Right lobe of liver (tissue), 6 donors: ENCODE results near the gene OXTR. TPM values are rescaled to one million over a fixed set of nuclear protein-coding genes. Genes with fewer than 3 reads are reported as not detected.

Source experiments
- ATAC-seq, 4 donors: fragments of 200-7000 bp; cut with Tn5 transposase; one replicate each; pipeline ENCODE4 v1.9.1; 2020; ENCODE audit warnings: mild to moderate bottlenecking in 4 of 4, moderate library complexity in 4 of 4
- DNase-seq, 3 donors: peaks; one replicate each; pipeline ENCODE4 v3.0.0-alpha.2; 2020
- H3K27ac ChIP-seq, 3 donors: fragments of 200-600 bp; one replicate each; pipeline ENCODE4 v1.8.0; 2022
- H3K27me3 ChIP-seq, 2 donors: fragments of 200-600 bp; one replicate each; pipeline ENCODE4 v1.8.0; 2022
- H3K36me3 ChIP-seq, 4 donors: fragments of 200-600 bp; sonication (generic) in 1 of 4; one replicate each; pipeline versions ENCODE4 v1.5.1 to v1.8.0; 2017 to 2022; ENCODE audit warnings: control low read depth in 1 of 4
- H3K4me1 ChIP-seq, 4 donors: fragments of 200-600 bp; sonication (generic) in 1 of 4; one replicate each; pipeline versions ENCODE4 v1.5.1 to v1.8.0; 2017 to 2022; ENCODE audit warnings: control low read depth in 1 of 4
- H3K4me3 ChIP-seq, 3 donors: fragments of 200-600 bp; one replicate each; pipeline ENCODE4 v1.8.0; 2022
- H3K9me3 ChIP-seq, 4 donors: fragments of 200-600 bp; sonication (generic) in 1 of 4; one replicate each; pipeline versions ENCODE4 v1.5.1 to v1.8.0; 2017 to 2022; ENCODE audit warnings: control low read depth in 1 of 4
- POLR2A ChIP-seq: fragments of 450-650 bp; IDR thresholded peaks from one replicate; pipeline ENCODE4 v1.6.1; 2017; ENCODE audit warnings: antibody characterized with exemption, mild to moderate bottlenecking
- WGBS: methylation state at CpG from one replicate; pipeline ENCODE4 v1.1.6; 2018; ENCODE audit warnings: low coverage, low lambda C conversion rate; ENCODE audit not compliant: insufficient coverage; ENCODE audit errors: missing lambda C conversion rate; 5-methylcytosine and 5-hydroxymethylcytosine counted together
- intact Hi-C, 2 donors: fragments of 100-400 bp; cut with DNase I; formaldehyde crosslinking; loops; one replicate each; pipeline versions ENCODE4 v1.11.2 to v1.14.1; 2022
- total RNA-seq, 6 experiments: library from RNA; depleted of rRNA in 2 of 6; stranded (reverse); fragments of >200 nt in 2 of 6; fragmentation: NEBNext Ultra II Directional in 3 of 6; extraction: Animal tissue kit (Norgen Biotek cat#: 25700) in 3 of 6; gene quantifications; one replicate each; pipeline versions ENCODE4 v1.1.0 to v1.2.4, GENCODE V29; 2016 to 2023
- TF ChIP-seq, protein P1 (sequence below), 4 donors: fragments of 200-600 bp in 3 of 4; fragments of 450-650 bp in 1 of 4; IDR thresholded peaks; one replicate each; pipeline versions ENCODE4 v1.5.1 to v1.8.0; 2016 to 2022; ENCODE audit warnings: antibody characterized with exemption in 4 of 4, mild to moderate bottlenecking in 2 of 4
- donor health status: DM: no; HTN: yes; CAD: no.
- donor health status: DM: no; HTN: no; CAD: no.
- donor health status: DM: no; HTN: no; CAD: no.
- donor health status: DM: no; HTN: yes; CAD: no.
- donor health status: DM: no; HTN: yes; CAD: no.

The OXTR gene
- total RNA-seq, 6 experiments from 2014 or later, result 0.04 to 0.31 (median 0.20) TPM

DNA sequence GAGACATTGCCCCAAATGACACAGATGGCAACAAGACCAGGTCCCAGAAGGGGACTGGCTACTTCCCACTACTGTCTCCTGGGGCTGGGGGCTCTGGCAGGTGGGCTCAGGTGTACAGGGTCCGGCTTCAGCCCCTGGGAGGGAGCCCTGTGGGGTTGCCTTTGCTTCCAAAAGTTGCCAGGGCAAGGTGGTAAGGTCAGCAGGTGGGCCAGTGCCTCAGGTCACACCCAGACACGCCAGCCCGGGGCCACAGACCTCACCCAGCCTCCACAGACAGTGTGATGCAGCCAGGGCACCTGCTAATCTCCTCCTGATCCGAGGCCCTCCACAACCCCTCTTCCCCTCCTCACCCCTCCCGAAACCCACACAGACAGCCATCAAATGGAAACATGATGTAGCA is 7.5 kb downstream of the OXTR start:
- no peaks in the 10 kb centered on the region for H3K9me3 ChIP-seq
- TF ChIP-seq, protein P1, sequence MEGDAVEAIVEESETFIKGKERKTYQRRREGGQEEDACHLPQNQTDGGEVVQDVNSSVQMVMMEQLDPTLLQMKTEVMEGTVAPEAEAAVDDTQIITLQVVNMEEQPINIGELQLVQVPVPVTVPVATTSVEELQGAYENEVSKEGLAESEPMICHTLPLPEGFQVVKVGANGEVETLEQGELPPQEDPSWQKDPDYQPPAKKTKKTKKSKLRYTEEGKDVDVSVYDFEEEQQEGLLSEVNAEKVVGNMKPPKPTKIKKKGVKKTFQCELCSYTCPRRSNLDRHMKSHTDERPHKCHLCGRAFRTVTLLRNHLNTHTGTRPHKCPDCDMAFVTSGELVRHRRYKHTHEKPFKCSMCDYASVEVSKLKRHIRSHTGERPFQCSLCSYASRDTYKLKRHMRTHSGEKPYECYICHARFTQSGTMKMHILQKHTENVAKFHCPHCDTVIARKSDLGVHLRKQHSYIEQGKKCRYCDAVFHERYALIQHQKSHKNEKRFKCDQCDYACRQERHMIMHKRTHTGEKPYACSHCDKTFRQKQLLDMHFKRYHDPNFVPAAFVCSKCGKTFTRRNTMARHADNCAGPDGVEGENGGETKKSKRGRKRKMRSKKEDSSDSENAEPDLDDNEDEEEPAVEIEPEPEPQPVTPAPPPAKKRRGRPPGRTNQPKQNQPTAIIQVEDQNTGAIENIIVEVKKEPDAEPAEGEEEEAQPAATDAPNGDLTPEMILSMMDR (IDR thresholded peaks at IDR 0.05), result no peak
- no peak for TF ChIP-seq POLR2A
- no peak for ATAC-seq
- H3K4me3 ChIP-seq, result no peak overlapping the region
- intact Hi-C loops, result loop anchor here in 1 of 2 donors (10.0 kb wide), 1 partner anchor 193 kb away; no protein-coding TSS in a partner anchor
- no peaks in the 10 kb centered on the region for H3K4me1 ChIP-seq
- WGBS, result no CpG with 5 or more reads among the region's 5 CpGs
- H3K27ac ChIP-seq, result no peak overlapping the region
- H3K27me3 ChIP-seq, result no peaks in the 10 kb centered on the region
- no peaks in the 10 kb centered on the region for H3K36me3 ChIP-seq
- no peak for DNase-seq

DNA sequence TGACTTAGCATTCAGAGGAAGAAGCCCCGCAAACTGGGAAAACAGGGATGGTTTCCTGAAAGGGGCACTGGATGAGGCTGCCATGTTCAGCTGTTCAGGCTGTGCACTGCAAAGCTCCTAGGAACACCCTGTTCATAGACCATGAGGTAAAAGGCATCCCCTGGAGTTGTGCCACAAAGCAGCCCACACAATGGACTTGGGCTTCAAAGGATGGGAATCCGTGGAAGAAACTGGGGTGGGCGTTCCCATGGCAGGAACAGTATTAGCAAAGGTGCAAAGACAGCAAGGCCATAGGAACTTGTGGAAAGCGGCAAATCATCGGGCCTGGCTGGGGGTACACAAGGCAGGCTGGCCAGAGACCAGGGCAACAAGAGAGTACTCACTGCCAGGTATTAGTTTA is 8.9 kb downstream of the OXTR start:
- ATAC-seq, result no peak
- intact Hi-C loops, result loop anchor here in 1 of 2 donors (10.0 kb wide), 1 partner anchor 194 kb away; no protein-coding TSS in a partner anchor
- Histone ChIP-seq H3K4me1 (no peaks in the 10 kb centered on the region), H3K9me3 (no peaks in the 10 kb centered on the region), H3K4me3 (no peak overlapping the region), H3K27me3 (no peaks in the 10 kb centered on the region), H3K27ac (no peak overlapping the region), H3K36me3 (no peaks in the 10 kb centered on the region)
- WGBS, result 80% methylated on average over 4 of the region's 5 CpGs
- TF ChIP-seq, protein P1 (IDR thresholded peaks at IDR 0.05), result no peak
- no peak for TF ChIP-seq POLR2A
- no peak for DNase-seq

- no peak for DNase-seq
- no CpG with 5 or more reads among the region's 5 CpGs for WGBS
- H3K4me1 ChIP-seq, result no peaks in the 10 kb centered on the region
- no peak for ATAC-seq
- no peak overlapping the region for H3K27ac ChIP-seq
- no peaks in the 10 kb centered on the region for H3K36me3 ChIP-seq
- TF ChIP-seq, protein P1 (IDR thresholded peaks at IDR 0.05), result no peak
- TF ChIP-seq POLR2A, result no peak
- no peak overlapping the region for H3K4me3 ChIP-seq
- no peaks in the 10 kb centered on the region for H3K9me3 ChIP-seq
- intact Hi-C loops, result loop anchor here in 1 of 2 donors (10.0 kb wide), 1 partner anchor 195 kb away; no protein-coding TSS in a partner anchor
- no peaks in the 10 kb centered on the region for H3K27me3 ChIP-seq
These were observed 9.3 kb downstream of the OXTR start for GRCh38 chr3:8760091-8760490.

DNA sequence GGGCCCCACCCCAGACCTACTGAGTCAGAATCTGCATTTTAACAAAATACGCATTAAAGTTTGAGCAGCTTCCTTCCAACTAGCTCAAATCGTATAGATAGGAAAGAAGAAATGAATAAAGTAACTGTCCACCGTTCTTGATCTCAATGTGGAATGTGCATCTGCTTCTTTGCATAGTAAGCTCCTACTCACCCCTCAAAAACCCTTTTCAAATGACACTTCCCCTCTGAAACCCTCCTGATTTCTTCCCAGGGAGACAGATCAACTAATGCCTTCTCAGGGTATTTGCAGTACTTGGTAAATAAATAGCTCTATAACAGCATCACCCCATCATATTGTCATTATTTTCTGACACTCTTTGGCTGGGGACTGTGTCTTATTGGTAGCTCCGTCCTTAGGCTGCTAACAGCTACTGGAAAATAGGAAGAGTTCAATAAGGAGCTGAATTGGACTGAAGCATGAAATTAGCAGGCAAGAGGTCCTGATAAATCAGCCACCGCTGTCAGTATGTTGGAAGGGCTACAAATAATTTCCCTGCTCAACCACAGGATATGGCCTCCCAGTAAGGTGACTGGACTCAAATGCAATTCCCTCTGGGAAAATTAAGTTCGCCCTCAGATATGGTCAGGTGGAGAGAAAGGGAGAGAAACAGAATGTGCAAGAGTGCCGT is 10.2 kb downstream of the OXTR start:
- intact Hi-C loops, result no loop called here
- H3K4me3 ChIP-seq, result no peak overlapping the region
- 64% methylated on average over 6 of the region's 7 CpGs for whole genome bisulfite sequencing
- H3K9me3 ChIP-seq, result no peaks in the 10 kb centered on the region
- H3K27me3 ChIP-seq, result no peaks in the 10 kb centered on the region
- no peak for TF ChIP-seq POLR2A
- TF ChIP-seq, protein P1 (IDR thresholded peaks at IDR 0.05), result no peak
- ATAC-seq (no peak), DNase-seq (no peak)
- H3K27ac ChIP-seq, result no peak overlapping the region
- no peaks in the 10 kb centered on the region for H3K36me3 ChIP-seq
- no peaks in the 10 kb centered on the region for H3K4me1 ChIP-seq
